Subcutaneous abdominal adipose tissue (tissue), 5 donors: ENCODE data around the gene MBD3L2.
A peak's percentile ranks its signal among the peaks of the same experiment; 100 is the strongest.

Experiments
- H3K27ac ChIP-seq: one replicate; pipeline ENCODE4 v1.7.0; 2013; ENCODE audit warnings: low read depth, mild to moderate bottlenecking, inconsistent platforms, low read length, moderate library complexity
- H3K27me3 ChIP-seq, 5 donors: one replicate each; pipeline ENCODE4 v1.7.0; 2013; ENCODE audit warnings: low read length in 5 of 5, inconsistent platforms in 1 of 5; ENCODE audit not compliant: control insufficient read depth in 5 of 5, insufficient read depth in 4 of 5
- H3K36me3 ChIP-seq, 5 donors: one replicate each; pipeline ENCODE4 v1.7.0; 2013; ENCODE audit warnings: low read length in 5 of 5; ENCODE audit not compliant: control insufficient read depth in 5 of 5, insufficient read depth in 5 of 5
- H3K4me1 ChIP-seq, 5 donors: one replicate each; pipeline ENCODE4 v1.7.0; 2013; ENCODE audit warnings: low read length in 5 of 5, mild to moderate bottlenecking in 3 of 5, moderate library complexity in 1 of 5; ENCODE audit not compliant: control insufficient read depth in 5 of 5, insufficient read depth in 5 of 5
- H3K4me3 ChIP-seq, 5 donors: one replicate each; pipeline ENCODE4 v1.7.0; 2013; ENCODE audit warnings: low read length in 5 of 5, low read depth in 1 of 5
- H3K9ac ChIP-seq, 5 donors: one replicate each; pipeline ENCODE4 v1.7.0; 2013; ENCODE audit warnings: low read length in 5 of 5, mild to moderate bottlenecking in 4 of 5, moderate library complexity in 3 of 5
- H3K9me3 ChIP-seq, 5 donors: one replicate each; pipeline ENCODE4 v1.7.0; 2013; ENCODE audit warnings: low read length in 5 of 5; ENCODE audit not compliant: control insufficient read depth in 5 of 5
- donor health status: healthy.
- donor health status: healthy.
- donor health status: healthy.
- donor health status: healthy.
- donor health status: healthy.

Gene MBD3L2

DNA sequence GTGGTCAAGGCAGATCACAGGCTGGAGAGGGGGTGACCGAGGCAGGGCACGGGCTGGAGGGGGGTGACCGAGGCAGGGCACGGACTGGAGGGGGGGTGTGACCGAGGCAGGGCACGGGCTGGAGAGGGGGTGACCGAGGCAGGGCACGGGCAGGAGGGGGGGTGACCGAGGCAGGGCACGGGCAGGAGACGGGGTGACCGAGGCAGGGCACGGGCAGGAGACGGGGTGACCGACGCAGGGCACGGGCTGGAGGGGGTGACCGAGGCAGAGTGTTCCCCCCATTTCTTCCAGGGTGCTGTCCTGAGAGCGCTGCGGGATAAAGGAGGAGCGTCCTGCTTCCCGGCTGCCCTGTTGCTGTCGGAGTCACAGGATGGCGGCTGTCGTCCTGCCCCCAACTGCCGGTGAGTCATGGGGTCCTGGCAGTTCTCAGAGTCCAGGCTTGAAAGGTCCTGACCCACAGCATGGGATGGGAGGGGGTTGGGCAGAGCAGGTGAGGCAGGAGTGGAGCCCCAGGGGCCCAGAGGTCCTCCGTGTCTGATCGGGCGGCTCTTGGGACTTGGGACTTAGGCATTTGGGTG, 25.7 kb downstream of the MBD3L2 start:
- H3K9me3 ChIP-seq: peaks cover 31 to 45% (median 41%) of the 10 kb centered on the region in 5 donors
- peak overlapping the region in 1 of 5 donors; percentile 14 for H3K4me3 ChIP-seq
- H3K27ac ChIP-seq: no peak overlapping the region
- H3K4me1 ChIP-seq: peaks cover 0 to 12% (median 9%) of the 10 kb centered on the region in 5 donors
- H3K36me3 ChIP-seq: peaks cover 23 to 81% (median 71%) of the 10 kb centered on the region in 5 donors
- no peak overlapping the region for H3K9ac ChIP-seq
- no peaks in the 10 kb centered on the region for H3K27me3 ChIP-seq

DNA sequence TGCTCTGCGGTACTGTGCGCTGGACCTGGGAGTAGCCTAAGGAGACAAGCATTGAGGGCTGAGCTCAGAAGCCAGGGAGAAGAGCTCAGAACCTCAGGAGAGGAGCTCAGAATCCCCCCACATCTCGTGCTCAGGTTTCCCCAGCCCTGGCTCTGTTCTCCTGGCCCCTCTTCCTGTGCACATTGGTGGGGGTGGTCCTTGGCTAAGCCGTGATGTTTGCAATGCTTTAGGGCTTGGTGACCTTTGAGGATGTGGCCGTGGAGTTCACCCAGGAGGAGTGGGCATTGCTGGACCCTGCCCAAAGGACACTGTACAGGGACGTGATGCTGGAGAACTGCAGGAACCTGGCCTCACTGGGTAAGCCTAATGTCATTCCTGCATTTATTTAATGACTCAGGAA, 27.0 kb downstream of the MBD3L2 start:
- Histone ChIP-seq H3K4me1 (no peaks in the 10 kb centered on the region), H3K9ac (no peak overlapping the region), H3K27me3 (no peaks in the 10 kb centered on the region), H3K9me3 (peaks cover 43 to 59% (median 54%) of the 10 kb centered on the region in 5 donors), H3K36me3 (peaks cover 34 to 94% (median 85%) of the 10 kb centered on the region in 5 donors), H3K27ac (no peak overlapping the region), H3K4me3 (peak overlapping the region in 2 of 5 donors; percentile 5 to 35)

DNA sequence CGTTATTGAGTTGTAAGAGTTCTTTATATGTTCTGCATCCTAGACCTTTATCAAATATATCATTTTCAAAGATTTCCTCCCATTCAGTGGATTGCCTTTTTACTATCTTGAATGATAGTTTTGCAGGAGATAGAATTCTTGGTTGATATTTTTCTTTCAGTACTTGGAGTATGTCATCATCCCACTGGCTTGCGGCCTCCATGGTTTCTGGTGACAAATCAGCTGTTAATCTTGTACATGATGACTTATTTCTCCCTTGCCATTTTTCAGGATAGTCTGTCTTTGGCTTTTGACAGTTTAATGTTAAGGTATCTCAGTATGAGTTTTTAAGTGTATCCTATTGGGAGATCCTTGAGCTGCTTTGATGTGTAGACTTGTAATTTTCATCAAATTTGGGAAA, 28.9 kb downstream of the MBD3L2 start:
- no peaks in the 10 kb centered on the region for H3K27me3 ChIP-seq
- no peak overlapping the region for H3K27ac ChIP-seq
- H3K4me1 ChIP-seq: peaks cover 0 to 2% (median 0%) of the 10 kb centered on the region in 5 donors
- H3K36me3 ChIP-seq: peaks cover 50 to 100% (median 91%) of the 10 kb centered on the region in 5 donors
- peaks cover 60 to 77% (median 72%) of the 10 kb centered on the region in 5 donors for H3K9me3 ChIP-seq
- no peak overlapping the region for H3K9ac ChIP-seq
- H3K4me3 ChIP-seq: peak overlapping the region in 4 of 5 donors; percentile 22 to 56 (median 44)

- no peaks in the 10 kb centered on the region for H3K27me3 ChIP-seq
- peak overlapping the region in 1 of 5 donors; percentile 0 for H3K9ac ChIP-seq
- no peak overlapping the region for H3K27ac ChIP-seq
- H3K4me1 ChIP-seq: peaks cover 0 to 3% (median 0%) of the 10 kb centered on the region in 5 donors
- peak overlapping the region; percentile 18 to 56 (median 52) for H3K4me3 ChIP-seq
- peaks cover 80 to 97% (median 93%) of the 10 kb centered on the region in 5 donors for H3K9me3 ChIP-seq
- H3K36me3 ChIP-seq: peaks cover 59 to 64% (median 59%) of the 10 kb centered on the region in 5 donors
These were observed 34.2 kb downstream of the MBD3L2 start for GRCh38 chr19:7083076-7083956.

DNA sequence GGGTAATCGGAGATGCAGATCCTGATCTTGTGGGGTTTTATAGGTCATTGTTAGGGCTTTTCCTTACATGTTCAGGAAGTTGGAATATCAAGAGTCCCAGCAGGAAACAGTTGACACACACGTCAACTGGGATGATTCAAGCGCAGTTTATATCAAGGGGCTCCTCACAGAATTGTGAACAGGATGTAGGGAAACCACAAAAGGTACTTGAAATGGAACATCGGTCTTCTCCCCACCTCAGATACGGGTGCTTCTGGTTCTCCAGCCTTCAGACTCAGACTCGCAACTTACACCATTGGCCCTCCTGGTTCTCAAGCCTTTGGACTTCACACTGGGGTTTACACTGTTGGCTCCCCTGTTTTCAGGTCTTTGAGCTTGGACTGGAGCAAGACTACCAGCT, 39.9 kb downstream of the MBD3L2 start:
- H3K4me3 ChIP-seq: peak overlapping the region in 4 of 5 donors; percentile 11 to 46 (median 26)
- H3K36me3 ChIP-seq: peaks cover 4 to 13% (median 9%) of the 10 kb centered on the region in 5 donors
- H3K27ac ChIP-seq: no peak overlapping the region
- H3K9me3 ChIP-seq: peaks cover 39 to 85% (median 69%) of the 10 kb centered on the region in 5 donors
- H3K9ac ChIP-seq: no peak overlapping the region
- H3K4me1 ChIP-seq: no peaks in the 10 kb centered on the region
- no peaks in the 10 kb centered on the region for H3K27me3 ChIP-seq

- H3K4me3 ChIP-seq: peak overlapping the region in 4 of 5 donors; percentile 62 to 84 (median 73)
- H3K9ac ChIP-seq: peak overlapping the region in 1 of 5 donors; percentile 89
- H3K27ac ChIP-seq: peak overlapping the region; percentile 88
- H3K27me3 ChIP-seq: no peaks in the 10 kb centered on the region
- H3K4me1 ChIP-seq: peaks cover 0 to 13% (median 10%) of the 10 kb centered on the region in 5 donors
- peaks cover 0 to 2% (median 0%) of the 10 kb centered on the region in 5 donors for H3K36me3 ChIP-seq
- H3K9me3 ChIP-seq: peaks cover 0 to 28% (median 15%) of the 10 kb centered on the region in 5 donors
These were observed 49.0 kb downstream of the MBD3L2 start for GRCh38 chr19:7098096-7098495.

DNA sequence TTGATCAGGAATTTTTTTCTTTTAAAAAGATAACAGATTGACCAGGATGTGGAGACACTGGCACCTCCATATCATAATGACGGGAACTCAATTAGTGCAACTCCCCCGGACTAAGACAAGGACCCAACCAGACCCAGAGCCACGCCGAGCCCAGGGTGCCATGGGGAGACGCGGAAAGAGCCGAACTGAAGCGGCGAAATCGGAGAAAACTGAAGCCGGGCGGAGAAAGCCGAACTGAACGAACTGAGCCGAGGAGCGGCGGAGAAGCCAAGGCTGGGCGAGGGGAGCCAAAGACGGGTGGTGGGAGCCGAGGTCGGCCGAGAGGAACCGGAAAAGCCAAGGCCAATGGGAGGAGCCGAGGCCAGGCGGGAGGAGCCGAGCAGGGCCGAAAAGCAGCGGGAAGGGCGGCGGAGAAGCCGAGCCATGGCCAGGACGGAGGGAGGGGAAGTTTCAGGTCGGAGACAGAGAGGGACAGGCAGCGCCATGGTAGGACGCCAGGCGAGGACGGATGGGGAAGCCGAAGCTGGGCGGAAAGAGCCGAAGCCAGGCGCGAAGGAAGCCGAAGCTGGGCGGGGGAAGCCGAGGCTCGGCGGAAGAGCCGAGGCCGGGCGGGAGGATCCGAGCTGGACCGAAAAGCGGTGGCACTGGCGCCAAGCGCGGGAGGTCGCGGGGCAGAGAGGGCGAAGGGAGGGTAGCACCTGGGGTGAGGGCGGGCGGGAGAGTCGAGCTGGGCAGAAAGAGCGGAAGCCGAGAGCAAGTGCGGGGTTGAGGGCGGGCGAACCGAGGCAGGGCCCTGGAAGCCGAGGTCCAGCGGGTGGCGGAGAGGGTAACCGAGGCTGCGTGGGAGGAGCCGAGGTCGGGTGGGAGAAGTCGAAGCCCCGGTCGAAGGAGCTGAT, 49.8 kb downstream of the MBD3L2 start:
- Histone ChIP-seq H3K36me3 (no peaks in the 10 kb centered on the region), H3K27ac (peak overlapping the region; percentile 88), H3K27me3 (no peaks in the 10 kb centered on the region), H3K9ac (peak overlapping the region; percentile 56 to 92 (median 87)), H3K9me3 (peaks cover 0 to 22% (median 10%) of the 10 kb centered on the region in 5 donors), H3K4me3 (peak overlapping the region; percentile 62 to 84 (median 77)), H3K4me1 (peaks cover 0 to 13% (median 10%) of the 10 kb centered on the region in 5 donors)

- Histone ChIP-seq H3K4me3 (peak overlapping the region; percentile 62 to 84 (median 77)), H3K27ac (peak overlapping the region; percentile 88), H3K27me3 (peaks cover 0 to 3% (median 0%) of the 10 kb centered on the region in 5 donors), H3K36me3 (no peaks in the 10 kb centered on the region), H3K4me1 (peaks cover 0 to 13% (median 10%) of the 10 kb centered on the region in 5 donors), H3K9me3 (peaks cover 0 to 20% (median 10%) of the 10 kb centered on the region in 5 donors), H3K9ac (peak overlapping the region in 4 of 5 donors; percentile 84 to 92 (median 88))
These were observed 50.4 kb downstream of the MBD3L2 start for GRCh38 chr19:7099597-7099921.
